ENCODE results near the gene SLC19A2. TPM values are rescaled to one million over a fixed set of nuclear protein-coding genes. Genes with fewer than 3 reads are reported as not detected.
A peak's percentile ranks its signal among the peaks of the same experiment; 100 is the strongest.

SLC19A2 gene
- total and polyA plus RNA-seq, 2 of the 13 experiments (the other 11 are each of a cell fraction or from before 2014, with no cell fraction given): 30.4 to 56.0 TPM

DNA sequence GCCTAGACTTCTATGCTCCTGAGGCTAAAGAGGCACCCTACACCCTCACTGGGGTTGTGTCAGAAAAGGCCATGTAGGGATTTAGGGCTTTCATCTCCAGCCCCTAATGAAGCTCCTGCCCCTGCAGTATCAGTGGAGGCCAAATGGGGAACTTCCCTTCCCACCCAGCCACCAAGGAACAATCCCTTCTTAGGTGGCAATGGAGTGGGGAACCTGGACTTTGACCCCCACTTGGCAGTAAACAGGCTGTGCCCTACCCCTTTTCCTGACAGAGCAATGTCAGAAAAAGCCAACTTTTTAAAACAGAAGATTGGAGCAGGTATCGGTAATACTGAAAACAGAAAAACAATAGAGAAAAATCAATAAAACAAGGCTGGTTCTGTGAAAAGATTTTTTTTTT, 35.5 kb upstream of the SLC19A2 start:
- Histone ChIP-seq H3K4me2 (ENCODE audit: low read depth, low read length) (no peak overlapping the region), H3K27me3 (ENCODE audit: control insufficient read depth in 1 of 2, insufficient read depth in 2 of 2, low read length in 2 of 2) (no peaks in the 10 kb centered on the region; a peak in 1 of 5 replicates), H2AFZ (ENCODE audit: low read length) (no peak overlapping the region), H3K4me1 (ENCODE audit: insufficient read depth, low read length) (peaks cover 25% of the 10 kb centered on the region), H3K79me2 (ENCODE audit: insufficient read depth, low read length) (no peaks in the 10 kb centered on the region), H3K4me3 (replicated peaks in 1 of 3; ENCODE audit: insufficient read depth in 1 of 3, low read depth in 2 of 3, low read length in 3 of 3) (no peak overlapping the region), H4K20me1 (ENCODE audit: insufficient read depth, low read length) (no peaks in the 10 kb centered on the region; the same call in 1 of the 2 replicates), H3K9ac (ENCODE audit: insufficient read depth, low read depth, low read length) (no peak overlapping the region), H3K9me3 (ENCODE audit: low read length) (no peaks in the 10 kb centered on the region), H3K36me3 (replicated peaks in 1 of 2; ENCODE audit: control insufficient read depth in 1 of 2, insufficient read depth in 2 of 2, low read length in 2 of 2) (peaks cover 21 to 77% of the 10 kb centered on the region in 2 experiments), H3K27ac (ENCODE audit: extremely low read length, insufficient read depth, low read length) (no peak overlapping the region)
- no peak for FAIRE-seq
- no peak for DNase-seq (ENCODE audit: low spot score)
- no TSS peak for BruUV-seq (replicated peaks)
- intact Hi-C loops (cut with micrococcal nuclease; ENCODE audit: unreplicated experiment): loop anchor here (5.0 kb wide), 1 partner anchor 34 kb away; the partner anchor contains the start of gene SLC19A2
- CTCF ChIA-PET (ENCODE audit: low intra/inter-chr PET ratio, low total read pairs): no interaction called here
- in situ Hi-C loops (cut with HindIII; ENCODE audit: extremely low pct_ligation_motif_present, low pct_unique_long_range_greater_than_20kb): no loop called here
- TF ChIP-seq, protein P1, sequence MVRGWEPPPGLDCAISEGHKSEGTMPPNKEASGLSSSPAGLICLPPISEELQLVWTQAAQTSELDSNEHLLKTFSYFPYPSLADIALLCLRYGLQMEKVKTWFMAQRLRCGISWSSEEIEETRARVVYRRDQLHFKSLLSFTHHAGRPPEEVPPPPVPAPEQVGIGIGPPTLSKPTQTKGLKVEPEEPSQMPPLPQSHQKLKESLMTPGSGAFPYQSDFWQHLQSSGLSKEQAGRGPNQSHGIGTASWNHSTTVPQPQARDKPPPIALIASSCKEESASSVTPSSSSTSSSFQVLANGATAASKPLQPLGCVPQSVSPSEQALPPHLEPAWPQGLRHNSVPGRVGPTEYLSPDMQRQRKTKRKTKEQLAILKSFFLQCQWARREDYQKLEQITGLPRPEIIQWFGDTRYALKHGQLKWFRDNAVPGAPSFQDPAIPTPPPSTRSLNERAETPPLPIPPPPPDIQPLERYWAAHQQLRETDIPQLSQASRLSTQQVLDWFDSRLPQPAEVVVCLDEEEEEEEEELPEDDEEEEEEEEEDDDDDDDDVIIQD (CRISPR knock-in tag; IDR thresholded peaks at IDR 0.05; ENCODE audit: low read depth): 0 out of 2 replicates have a peak, but pooled peaks have one; percentile 23
- 0 out of 2 replicates have a peak, but pooled peaks have one; percentile 68 for TF ChIP-seq ZNF644 (CRISPR knock-in tag; IDR thresholded peaks at IDR 0.05; ENCODE audit: low read depth)
- peak; percentile 63 for TF ChIP-seq HNF4A (CRISPR knock-in tag; IDR thresholded peaks at IDR 0.05)
- no peak for TF ChIP-seq ZNF746 (CRISPR knock-in tag; IDR thresholded peaks at IDR 0.05)
- POLR2A ChIA-PET: no interaction called here
- WGBS (ENCODE audit: low lambda C conversion rate): 89% methylated on average over 1 of the region's 1 CpG
- ATAC-seq: peak; percentile 35; the same call in 2 of the 3 replicates

DNA sequence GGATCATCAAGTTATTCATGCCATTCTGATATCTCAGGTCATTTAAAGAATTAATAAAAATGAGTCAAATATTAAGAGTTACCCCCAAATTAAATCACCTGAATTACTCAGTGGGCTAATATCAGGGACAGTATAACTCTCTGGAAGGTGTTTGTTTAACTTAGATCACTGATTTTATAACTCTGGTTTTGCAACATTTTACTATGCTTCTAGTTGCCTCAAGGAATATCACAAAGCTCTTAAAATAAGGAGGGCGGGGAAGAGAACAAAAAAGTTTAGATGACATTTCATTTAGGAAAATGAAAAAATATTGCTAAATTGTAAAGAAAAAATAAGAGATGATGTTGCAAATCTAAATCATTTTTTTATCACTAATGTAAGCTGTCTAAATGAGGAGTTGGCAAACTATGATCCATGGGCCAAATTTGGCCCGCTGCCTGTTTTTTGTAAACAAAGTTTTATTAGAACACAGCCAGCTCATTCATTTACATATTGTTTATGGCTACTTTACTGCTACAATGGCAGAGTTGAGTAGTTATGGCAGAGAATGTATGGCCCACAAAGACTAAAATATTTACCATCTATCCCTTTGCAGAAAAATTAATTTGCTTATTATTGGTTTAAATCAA, 31.9 kb upstream of the SLC19A2 start:
- Histone ChIP-seq H3K9me3 (ENCODE audit: low read length) (no peaks in the 10 kb centered on the region), H3K27me3 (ENCODE audit: control insufficient read depth in 1 of 2, insufficient read depth in 2 of 2, low read length in 2 of 2) (no peaks in the 10 kb centered on the region; a peak in 1 of 5 replicates), H3K4me1 (ENCODE audit: insufficient read depth, low read length) (peaks cover 14% of the 10 kb centered on the region), H3K27ac (ENCODE audit: extremely low read length, insufficient read depth, low read length) (no peak overlapping the region), H3K36me3 (replicated peaks in 1 of 2; ENCODE audit: control insufficient read depth in 1 of 2, insufficient read depth in 2 of 2, low read length in 2 of 2) (peaks cover 23 to 73% of the 10 kb centered on the region in 2 experiments), H3K9ac (ENCODE audit: insufficient read depth, low read depth, low read length) (no peak overlapping the region), H3K4me2 (ENCODE audit: low read depth, low read length) (no peak overlapping the region), H2AFZ (ENCODE audit: low read length) (no peak overlapping the region), H3K79me2 (ENCODE audit: insufficient read depth, low read length) (no peaks in the 10 kb centered on the region), H3K4me3 (replicated peaks in 1 of 3; ENCODE audit: insufficient read depth in 1 of 3, low read depth in 2 of 3, low read length in 3 of 3) (no peak overlapping the region), H4K20me1 (ENCODE audit: insufficient read depth, low read length) (no peaks in the 10 kb centered on the region)
- in situ Hi-C loops (cut with HindIII; ENCODE audit: extremely low pct_ligation_motif_present, low pct_unique_long_range_greater_than_20kb): no loop called here
- FAIRE-seq (no peak), ATAC-seq (no peak), DNase-seq (ENCODE audit: low spot score) (no peak)
- no TSS peak for BruUV-seq (replicated peaks)
- 100% methylated on average over 2 of the region's 2 CpGs for WGBS (ENCODE audit: low lambda C conversion rate)
- ChIA-PET POLR2A (no interaction called here), CTCF (ENCODE audit: low intra/inter-chr PET ratio, low total read pairs) (no interaction called here)
- intact Hi-C loops (cut with micrococcal nuclease; ENCODE audit: unreplicated experiment): no loop called here
- TF ChIP-seq, protein P2, sequence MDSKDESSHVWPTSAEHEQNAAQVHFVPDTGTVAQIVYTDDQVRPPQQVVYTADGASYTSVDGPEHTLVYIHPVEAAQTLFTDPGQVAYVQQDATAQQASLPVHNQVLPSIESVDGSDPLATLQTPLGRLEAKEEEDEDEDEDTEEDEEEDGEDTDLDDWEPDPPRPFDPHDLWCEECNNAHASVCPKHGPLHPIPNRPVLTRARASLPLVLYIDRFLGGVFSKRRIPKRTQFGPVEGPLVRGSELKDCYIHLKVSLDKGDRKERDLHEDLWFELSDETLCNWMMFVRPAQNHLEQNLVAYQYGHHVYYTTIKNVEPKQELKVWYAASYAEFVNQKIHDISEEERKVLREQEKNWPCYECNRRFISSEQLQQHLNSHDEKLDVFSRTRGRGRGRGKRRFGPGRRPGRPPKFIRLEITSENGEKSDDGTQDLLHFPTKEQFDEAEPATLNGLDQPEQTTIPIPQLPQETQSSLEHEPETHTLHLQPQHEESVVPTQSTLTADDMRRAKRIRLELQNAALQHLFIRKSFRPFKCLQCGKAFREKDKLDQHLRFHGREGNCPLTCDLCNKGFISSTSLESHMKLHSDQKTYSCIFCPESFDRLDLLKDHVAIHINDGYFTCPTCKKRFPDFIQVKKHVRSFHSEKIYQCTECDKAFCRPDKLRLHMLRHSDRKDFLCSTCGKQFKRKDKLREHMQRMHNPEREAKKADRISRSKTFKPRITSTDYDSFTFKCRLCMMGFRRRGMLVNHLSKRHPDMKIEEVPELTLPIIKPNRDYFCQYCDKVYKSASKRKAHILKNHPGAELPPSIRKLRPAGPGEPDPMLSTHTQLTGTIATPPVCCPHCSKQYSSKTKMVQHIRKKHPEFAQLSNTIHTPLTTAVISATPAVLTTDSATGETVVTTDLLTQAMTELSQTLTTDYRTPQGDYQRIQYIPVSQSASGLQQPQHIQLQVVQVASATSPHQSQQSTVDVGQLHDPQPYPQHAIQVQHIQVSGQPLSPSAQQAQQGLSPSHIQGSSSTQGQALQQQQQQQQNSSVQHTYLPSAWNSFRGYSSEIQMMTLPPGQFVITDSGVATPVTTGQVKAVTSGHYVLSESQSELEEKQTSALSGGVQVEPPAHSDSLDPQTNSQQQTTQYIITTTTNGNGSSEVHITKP (CRISPR knock-in tag; IDR thresholded peaks at IDR 0.05; ENCODE audit: low read depth): no peak
- TF ChIP-seq SOX5 (CRISPR knock-in tag; IDR thresholded peaks at IDR 0.05; ENCODE audit: borderline replicate concordance): no peak
- TF ChIP-seq, protein P3, sequence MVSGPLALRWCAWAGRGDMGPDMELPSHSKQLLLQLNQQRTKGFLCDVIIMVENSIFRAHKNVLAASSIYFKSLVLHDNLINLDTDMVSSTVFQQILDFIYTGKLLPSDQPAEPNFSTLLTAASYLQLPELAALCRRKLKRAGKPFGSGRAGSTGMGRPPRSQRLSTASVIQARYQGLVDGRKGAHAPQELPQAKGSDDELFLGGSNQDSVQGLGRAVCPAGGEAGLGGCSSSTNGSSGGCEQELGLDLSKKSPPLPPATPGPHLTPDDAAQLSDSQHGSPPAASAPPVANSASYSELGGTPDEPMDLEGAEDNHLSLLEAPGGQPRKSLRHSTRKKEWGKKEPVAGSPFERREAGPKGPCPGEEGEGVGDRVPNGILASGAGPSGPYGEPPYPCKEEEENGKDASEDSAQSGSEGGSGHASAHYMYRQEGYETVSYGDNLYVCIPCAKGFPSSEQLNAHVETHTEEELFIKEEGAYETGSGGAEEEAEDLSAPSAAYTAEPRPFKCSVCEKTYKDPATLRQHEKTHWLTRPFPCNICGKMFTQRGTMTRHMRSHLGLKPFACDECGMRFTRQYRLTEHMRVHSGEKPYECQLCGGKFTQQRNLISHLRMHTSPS (CRISPR knock-in tag; IDR thresholded peaks at IDR 0.05; ENCODE audit: low read depth): no peak
- TF ChIP-seq EZH2 (conservative IDR thresholded peaks at IDR 0.05; ENCODE audit: low read depth, low read length): no peak
- TF ChIP-seq ZKSCAN8 (CRISPR knock-in tag; IDR thresholded peaks at IDR 0.05; ENCODE audit: borderline replicate concordance): no peak
- TF ChIP-seq ZNF816 (CRISPR knock-in tag; IDR thresholded peaks at IDR 0.05; ENCODE audit: borderline replicate concordance): no peak

Measured in HepG2 (cell line).